ENCODE data around the gene VWDE.

Gene VWDE

DNA sequence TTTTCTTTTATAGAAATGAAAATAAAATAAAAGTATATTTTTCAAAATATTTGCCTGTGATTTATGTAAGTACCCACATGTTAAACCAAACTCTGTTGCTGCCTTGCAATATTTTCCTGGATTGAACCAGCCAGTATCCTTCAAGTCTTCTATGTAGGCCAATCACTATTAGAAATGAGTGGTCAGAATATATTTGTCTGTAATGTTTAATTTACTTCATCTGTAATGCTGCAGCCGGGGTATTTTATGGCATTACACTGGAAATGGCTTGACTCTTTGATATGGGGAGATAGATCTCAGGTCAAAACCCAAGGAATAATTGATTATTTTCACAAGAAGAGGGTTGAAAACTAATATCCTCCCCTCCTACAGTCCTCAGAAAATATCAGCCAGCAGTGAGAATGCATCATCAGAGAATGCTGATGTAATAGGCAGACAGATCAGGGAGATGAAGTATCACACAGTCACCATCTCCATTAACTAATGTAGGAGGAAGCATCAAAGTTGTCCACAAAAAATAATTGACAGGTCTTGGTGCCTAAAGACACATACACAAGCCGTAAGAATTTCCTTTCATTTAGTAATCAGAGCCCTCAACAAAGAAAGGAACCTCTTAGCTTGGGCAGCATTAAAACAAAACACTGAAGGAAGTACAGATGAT lies 82.5 kb downstream of the VWDE start:
- Histone ChIP-seq H3K4me3 (ENCODE audit: low read length) (no peak overlapping the region), H3K9me3 (ENCODE audit: control insufficient read depth, low read length) (no peaks in the 10 kb centered on the region), H3K4me1 (ENCODE audit: control insufficient read depth, insufficient read depth, low read length) (no peaks in the 10 kb centered on the region), H3K27me3 (ENCODE audit: control insufficient read depth, insufficient read depth, low read length) (no peaks in the 10 kb centered on the region), H3K9ac (ENCODE audit: low read length) (no peak overlapping the region), H3K36me3 (ENCODE audit: control insufficient read depth, insufficient read depth, low read length) (no peaks in the 10 kb centered on the region)

DNA sequence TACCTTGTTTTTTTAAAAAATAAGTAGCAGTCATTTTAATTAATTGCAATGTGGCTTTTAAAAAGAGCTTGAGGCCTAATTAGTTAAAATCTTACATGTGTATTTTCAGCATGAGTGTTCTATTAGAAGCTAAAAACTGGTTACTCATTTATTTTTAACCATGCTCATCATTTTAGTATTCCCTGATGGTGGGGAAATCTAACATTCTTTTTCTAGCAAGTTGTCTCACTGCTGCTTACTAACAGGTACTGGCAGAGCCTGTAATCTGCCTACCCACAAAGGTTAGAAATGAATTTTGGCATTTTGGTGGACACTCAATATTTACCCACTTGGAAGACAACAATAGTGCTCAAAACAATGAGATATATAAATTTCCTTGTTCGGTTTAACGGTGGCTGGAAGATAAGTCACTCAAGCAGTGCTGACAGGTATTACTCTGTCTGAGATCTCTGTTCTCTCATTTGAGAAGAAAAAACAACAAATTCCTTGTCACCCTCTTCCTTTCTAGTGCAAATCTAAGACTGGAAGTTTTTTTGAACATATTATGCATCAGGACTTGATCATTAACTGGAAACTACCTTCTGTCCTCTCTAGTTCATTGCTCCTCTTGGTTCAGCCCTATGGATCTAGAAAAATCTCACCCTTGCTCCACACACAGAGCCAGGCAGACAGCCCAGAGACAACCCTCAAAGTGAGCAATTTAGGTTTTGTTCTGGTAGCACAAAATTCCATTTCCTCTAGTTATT lies 83.3 kb downstream of the VWDE start:
- Histone ChIP-seq H3K27me3 (ENCODE audit: control insufficient read depth, insufficient read depth, low read length) (no peaks in the 10 kb centered on the region), H3K9ac (ENCODE audit: low read length) (no peak overlapping the region), H3K4me1 (ENCODE audit: control insufficient read depth, insufficient read depth, low read length) (no peaks in the 10 kb centered on the region)

DNA sequence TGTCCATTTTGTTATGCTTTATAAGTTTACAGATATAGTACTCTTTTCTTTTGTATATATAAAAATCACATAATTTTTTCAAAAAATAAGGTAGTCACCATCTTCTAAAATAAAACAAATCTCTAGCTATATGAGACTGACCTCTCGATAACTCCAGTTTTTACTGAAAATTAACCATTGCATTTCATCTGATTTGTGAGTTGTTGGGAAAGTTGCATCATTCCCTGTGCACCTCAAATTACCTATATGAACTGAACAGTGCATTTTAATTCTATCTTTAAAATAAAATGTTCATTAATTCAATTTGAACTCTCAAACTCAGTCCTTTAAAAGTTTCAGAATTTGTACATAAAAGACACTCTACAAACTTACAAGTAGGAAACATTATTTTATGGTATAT lies 86.0 kb downstream of the VWDE start:
- Histone ChIP-seq H3K27me3 (ENCODE audit: control insufficient read depth, insufficient read depth, low read length) (peaks cover 5% of the 10 kb centered on the region), H3K9me3 (ENCODE audit: control insufficient read depth, low read length) (no peaks in the 10 kb centered on the region), H3K9ac (ENCODE audit: low read length) (no peak overlapping the region), H3K4me1 (ENCODE audit: control insufficient read depth, insufficient read depth, low read length) (no peaks in the 10 kb centered on the region), H3K4me3 (ENCODE audit: low read length) (no peak overlapping the region), H3K36me3 (ENCODE audit: control insufficient read depth, insufficient read depth, low read length) (no peaks in the 10 kb centered on the region)

More for the DNA sequence above, 83.3 kb downstream of the VWDE start:
- no peaks in the 10 kb centered on the region for H3K36me3 ChIP-seq (ENCODE audit: control insufficient read depth, insufficient read depth, low read length)
- no peaks in the 10 kb centered on the region for H3K9me3 ChIP-seq (ENCODE audit: control insufficient read depth, low read length)
- H3K4me3 ChIP-seq (ENCODE audit: low read length) = no peak overlapping the region

DNA sequence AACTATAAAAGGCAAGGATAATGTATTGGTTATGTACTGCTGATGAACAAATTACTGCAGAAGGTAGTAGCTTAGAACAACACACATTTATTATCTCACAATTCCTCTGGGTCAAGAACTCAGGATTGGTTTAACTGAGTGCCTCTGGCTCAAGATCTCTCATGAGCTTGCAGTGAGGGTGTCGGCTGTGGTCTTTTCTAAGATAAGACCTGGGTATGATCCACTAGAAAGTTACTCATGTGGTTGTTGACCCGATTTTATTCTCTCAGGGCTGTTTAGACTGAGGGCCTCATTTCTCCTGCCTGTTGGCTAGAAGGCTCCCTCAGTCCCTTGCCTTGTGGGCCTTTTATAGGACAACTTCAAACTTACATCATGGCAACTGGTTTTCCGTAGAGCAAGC lies 86.7 kb downstream of the VWDE start:
- Histone ChIP-seq H3K9ac (ENCODE audit: low read length) (no peak overlapping the region), H3K4me1 (ENCODE audit: control insufficient read depth, insufficient read depth, low read length) (no peaks in the 10 kb centered on the region), H3K36me3 (ENCODE audit: control insufficient read depth, insufficient read depth, low read length) (no peaks in the 10 kb centered on the region), H3K4me3 (ENCODE audit: low read length) (no peak overlapping the region), H3K27me3 (ENCODE audit: control insufficient read depth, insufficient read depth, low read length) (peaks cover 5% of the 10 kb centered on the region), H3K9me3 (ENCODE audit: control insufficient read depth, low read length) (no peaks in the 10 kb centered on the region)

DNA sequence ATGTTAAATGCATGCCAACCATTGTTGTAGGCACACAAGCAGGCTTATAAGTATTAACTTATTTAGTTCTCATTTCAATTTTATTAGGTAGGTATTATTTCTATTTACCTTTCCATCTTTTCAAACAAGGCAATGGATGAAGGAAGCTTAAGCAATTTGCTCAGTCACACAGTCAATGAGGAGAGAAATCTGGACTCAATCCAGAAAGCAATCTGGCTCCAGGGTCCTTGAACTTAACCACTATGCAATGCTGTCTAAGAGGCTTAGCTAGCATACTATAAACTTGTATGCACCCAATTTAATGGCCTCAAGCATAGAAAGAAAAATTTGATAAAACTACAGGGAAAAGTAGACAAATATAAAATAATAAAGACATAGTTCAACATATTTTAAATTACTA lies 88.6 kb downstream of the VWDE start:
- no peak overlapping the region for H3K9ac ChIP-seq (ENCODE audit: low read length)
- H3K36me3 ChIP-seq (ENCODE audit: control insufficient read depth, insufficient read depth, low read length) = no peaks in the 10 kb centered on the region
- H3K4me1 ChIP-seq (ENCODE audit: control insufficient read depth, insufficient read depth, low read length) = no peaks in the 10 kb centered on the region
- no peak overlapping the region for H3K4me3 ChIP-seq (ENCODE audit: low read length)
- peaks cover 5% of the 10 kb centered on the region for H3K27me3 ChIP-seq (ENCODE audit: control insufficient read depth, insufficient read depth, low read length)
- H3K9me3 ChIP-seq (ENCODE audit: control insufficient read depth, low read length) = no peaks in the 10 kb centered on the region

DNA sequence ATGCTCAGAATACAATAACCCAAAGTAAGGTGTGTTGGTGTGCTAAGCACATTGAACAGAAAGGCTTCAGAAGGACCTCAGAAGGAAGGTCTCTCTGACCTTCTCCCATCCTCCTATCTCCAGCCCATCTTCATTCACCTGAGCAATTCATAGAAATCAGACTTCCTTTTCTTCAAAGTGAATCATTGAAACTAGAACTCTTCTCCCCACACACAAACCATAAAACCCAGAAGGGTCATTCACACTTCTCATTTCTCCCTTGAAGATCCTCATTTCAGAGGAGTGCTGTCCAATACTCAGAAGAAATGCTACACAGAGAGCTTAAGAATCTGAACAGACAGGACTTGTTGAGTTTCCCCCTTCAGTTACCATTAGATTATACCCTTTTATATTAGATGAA lies 89.5 kb downstream of the VWDE start:
- Histone ChIP-seq H3K4me1 (ENCODE audit: control insufficient read depth, insufficient read depth, low read length) (no peaks in the 10 kb centered on the region), H3K9ac (ENCODE audit: low read length) (no peak overlapping the region), H3K27me3 (ENCODE audit: control insufficient read depth, insufficient read depth, low read length) (peaks cover 5% of the 10 kb centered on the region), H3K4me3 (ENCODE audit: low read length) (no peak overlapping the region), H3K36me3 (ENCODE audit: control insufficient read depth, insufficient read depth, low read length) (no peaks in the 10 kb centered on the region), H3K9me3 (ENCODE audit: control insufficient read depth, low read length) (no peaks in the 10 kb centered on the region)

DNA sequence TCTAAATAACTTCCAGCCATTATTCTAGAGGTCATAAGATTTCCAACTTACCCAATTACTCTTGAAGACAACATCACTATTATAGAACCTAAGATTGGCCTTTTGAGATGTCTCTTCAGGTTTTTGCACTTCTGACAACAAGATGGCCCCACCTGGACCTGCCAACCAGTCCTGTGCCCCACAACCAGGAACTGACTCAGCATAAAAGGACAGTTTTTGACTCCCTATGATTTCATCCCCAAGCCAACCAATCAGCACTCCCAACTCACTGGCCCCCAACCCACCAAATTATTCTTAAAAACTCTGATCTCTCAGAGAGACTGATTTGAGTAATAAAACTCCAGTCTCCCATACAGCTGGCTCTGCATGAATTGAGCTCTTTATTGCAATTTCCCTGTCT lies 98.2 kb downstream of the VWDE start:
- H3K9me3 ChIP-seq (ENCODE audit: control insufficient read depth, low read length) = no peaks in the 10 kb centered on the region
- H3K27me3 ChIP-seq (ENCODE audit: control insufficient read depth, insufficient read depth, low read length) = no peaks in the 10 kb centered on the region
- no peak overlapping the region for H3K9ac ChIP-seq (ENCODE audit: low read length)
- H3K4me3 ChIP-seq (ENCODE audit: low read length) = no peak overlapping the region
- H3K4me1 ChIP-seq (ENCODE audit: control insufficient read depth, insufficient read depth, low read length) = no peaks in the 10 kb centered on the region
- no peaks in the 10 kb centered on the region for H3K36me3 ChIP-seq (ENCODE audit: control insufficient read depth, insufficient read depth, low read length)

DNA sequence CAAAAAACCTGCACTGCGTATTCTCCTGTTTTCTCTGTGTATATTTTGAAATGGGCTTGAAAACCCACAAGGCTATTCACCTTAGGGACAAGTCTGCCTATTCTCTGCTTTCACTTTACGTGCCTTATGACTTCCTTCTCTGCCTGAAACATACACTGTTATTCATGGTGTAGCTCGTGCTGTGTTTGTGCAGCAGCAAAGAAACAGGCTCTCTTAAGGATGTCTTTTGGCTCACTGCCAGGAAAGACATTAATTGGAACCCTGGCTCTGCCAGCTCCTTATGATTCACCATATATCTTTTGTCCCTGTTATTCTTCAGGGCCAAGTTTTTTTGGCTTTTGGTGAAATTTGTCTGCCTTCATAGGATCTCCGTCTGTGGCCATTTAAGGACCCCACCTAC lies 100.2 kb downstream of the VWDE start:
- H3K27me3 ChIP-seq (ENCODE audit: control insufficient read depth, insufficient read depth, low read length) = no peaks in the 10 kb centered on the region
- no peaks in the 10 kb centered on the region for H3K9me3 ChIP-seq (ENCODE audit: control insufficient read depth, low read length)
- no peaks in the 10 kb centered on the region for H3K36me3 ChIP-seq (ENCODE audit: control insufficient read depth, insufficient read depth, low read length)
- no peak overlapping the region for H3K9ac ChIP-seq (ENCODE audit: low read length)
- no peaks in the 10 kb centered on the region for H3K4me1 ChIP-seq (ENCODE audit: control insufficient read depth, insufficient read depth, low read length)
- H3K4me3 ChIP-seq (ENCODE audit: low read length) = no peak overlapping the region

DNA sequence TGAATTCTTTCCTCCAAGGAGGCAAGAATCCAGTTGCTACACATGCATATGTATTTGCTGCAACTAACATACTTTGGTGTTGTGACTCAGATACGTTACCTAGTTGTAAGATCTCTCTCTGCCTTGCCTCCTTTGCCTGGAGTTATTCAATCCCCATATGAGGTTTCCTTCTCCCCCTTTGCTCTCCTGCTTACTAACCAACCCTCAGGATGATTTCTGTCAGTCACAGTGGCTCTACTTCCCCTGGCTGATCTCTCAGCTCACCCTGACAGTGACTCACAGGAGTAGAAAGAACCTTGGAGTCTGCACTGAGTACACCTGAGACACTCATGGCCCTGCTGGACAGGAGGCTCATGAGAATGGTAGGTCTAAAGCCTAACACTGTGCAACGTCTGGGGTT lies 100.6 kb downstream of the VWDE start:
- Histone ChIP-seq H3K4me3 (ENCODE audit: low read length) (no peak overlapping the region), H3K36me3 (ENCODE audit: control insufficient read depth, insufficient read depth, low read length) (no peaks in the 10 kb centered on the region), H3K27me3 (ENCODE audit: control insufficient read depth, insufficient read depth, low read length) (no peaks in the 10 kb centered on the region), H3K4me1 (ENCODE audit: control insufficient read depth, insufficient read depth, low read length) (no peaks in the 10 kb centered on the region), H3K9ac (ENCODE audit: low read length) (no peak overlapping the region), H3K9me3 (ENCODE audit: control insufficient read depth, low read length) (no peaks in the 10 kb centered on the region)

DNA sequence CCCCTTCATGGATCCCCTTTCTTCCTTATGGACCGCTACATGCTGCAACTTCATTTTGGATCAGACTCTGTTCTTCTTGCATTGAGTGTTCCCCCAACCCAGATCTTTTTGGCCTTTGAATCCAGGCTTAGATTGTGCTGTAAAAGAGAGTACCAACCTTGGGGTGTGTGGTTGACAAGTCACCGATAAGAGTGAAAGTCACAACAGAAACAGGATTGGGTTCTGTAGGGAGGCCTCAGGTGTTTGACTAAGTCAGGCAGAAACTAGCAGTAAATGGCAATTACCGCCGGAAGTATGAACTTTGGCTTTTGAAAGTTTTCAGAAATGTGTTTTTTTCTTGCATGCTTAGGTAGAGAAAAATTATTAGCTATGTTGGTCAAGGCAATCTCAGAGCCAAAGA lies 103.2 kb downstream of the VWDE start:
- H3K36me3 ChIP-seq (ENCODE audit: control insufficient read depth, insufficient read depth, low read length) = no peaks in the 10 kb centered on the region
- no peaks in the 10 kb centered on the region for H3K27me3 ChIP-seq (ENCODE audit: control insufficient read depth, insufficient read depth, low read length)

DNA sequence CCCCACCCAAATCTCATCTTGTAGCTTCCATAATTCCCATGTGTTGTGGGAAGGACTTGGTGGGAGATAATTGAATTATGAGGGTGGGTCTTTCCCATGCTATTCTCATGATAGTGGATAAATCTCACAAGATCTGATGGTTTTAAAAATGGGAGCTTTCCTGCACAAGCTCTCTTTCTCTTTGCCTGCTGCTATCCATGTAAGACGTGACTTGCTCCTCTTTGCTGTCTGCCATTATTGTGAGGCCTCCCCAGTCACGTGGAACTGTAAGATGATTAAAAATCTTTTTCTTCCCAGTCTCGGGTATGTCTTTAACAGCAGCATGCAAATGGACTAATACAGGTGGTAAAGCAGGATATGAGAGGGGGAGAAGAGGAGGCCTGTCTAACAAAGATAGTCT lies 104.3 kb downstream of the VWDE start:
- Histone ChIP-seq H3K9ac (ENCODE audit: low read length) (no peak overlapping the region), H3K36me3 (ENCODE audit: control insufficient read depth, insufficient read depth, low read length) (no peaks in the 10 kb centered on the region), H3K9me3 (ENCODE audit: control insufficient read depth, low read length) (no peaks in the 10 kb centered on the region), H3K4me1 (ENCODE audit: control insufficient read depth, insufficient read depth, low read length) (no peaks in the 10 kb centered on the region), H3K27me3 (ENCODE audit: control insufficient read depth, insufficient read depth, low read length) (no peaks in the 10 kb centered on the region), H3K4me3 (ENCODE audit: low read length) (no peak overlapping the region)

More for the DNA sequence above, 103.2 kb downstream of the VWDE start:
- Histone ChIP-seq H3K9me3 (ENCODE audit: control insufficient read depth, low read length) (no peaks in the 10 kb centered on the region), H3K4me3 (ENCODE audit: low read length) (no peak overlapping the region), H3K4me1 (ENCODE audit: control insufficient read depth, insufficient read depth, low read length) (no peaks in the 10 kb centered on the region), H3K9ac (ENCODE audit: low read length) (no peak overlapping the region)

DNA sequence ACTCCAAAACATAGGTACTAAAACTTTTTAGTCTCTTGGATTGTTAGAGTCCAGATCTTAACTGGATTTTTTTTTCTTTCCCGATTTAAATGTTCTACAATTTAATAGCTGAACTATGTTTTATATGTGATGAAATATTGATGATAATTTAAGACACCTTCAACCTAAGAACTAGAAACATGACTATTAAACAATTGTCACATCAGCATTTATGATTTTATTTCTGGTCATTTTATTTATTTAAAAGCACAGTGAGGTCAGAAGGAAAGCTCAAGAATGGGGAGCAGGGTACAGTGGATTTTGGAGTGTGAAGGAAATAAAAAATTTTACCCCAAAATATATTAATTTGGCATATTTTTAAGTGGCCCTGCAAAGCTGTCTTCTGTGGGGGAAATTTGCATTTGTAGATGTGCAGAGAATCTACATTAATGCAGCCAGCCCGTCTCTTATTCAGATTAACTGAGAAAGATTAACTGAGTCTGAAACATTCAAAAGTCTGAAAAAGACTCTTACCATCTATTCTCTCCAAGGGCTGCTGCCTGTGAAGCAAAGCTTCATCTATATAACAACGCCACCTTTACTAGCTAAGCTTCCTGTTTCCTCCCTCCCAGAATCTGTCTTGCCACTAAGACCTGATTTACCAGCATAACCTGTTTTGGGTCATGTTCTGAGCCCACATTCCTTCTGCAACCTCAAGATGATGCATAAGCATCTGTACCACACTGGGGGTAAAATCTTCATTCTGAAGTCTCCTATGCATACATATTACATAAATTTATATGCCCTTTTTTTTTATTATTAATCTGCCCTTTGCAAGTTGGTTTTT lies 106.2 kb downstream of the VWDE start:
- H3K4me1 ChIP-seq (ENCODE audit: control insufficient read depth, insufficient read depth, low read length) = no peaks in the 10 kb centered on the region
- no peaks in the 10 kb centered on the region for H3K9me3 ChIP-seq (ENCODE audit: control insufficient read depth, low read length)
- no peaks in the 10 kb centered on the region for H3K36me3 ChIP-seq (ENCODE audit: control insufficient read depth, insufficient read depth, low read length)
- no peak overlapping the region for H3K9ac ChIP-seq (ENCODE audit: low read length)
- H3K4me3 ChIP-seq (ENCODE audit: low read length) = no peak overlapping the region
- H3K27me3 ChIP-seq (ENCODE audit: control insufficient read depth, insufficient read depth, low read length) = no peaks in the 10 kb centered on the region
